ENCODE data around the gene IL22RA1.

IL22RA1 gene

GRCh38 chr1:24077278-24077978 lies 65.5 kb downstream of the IL22RA1 start:
- DNase-seq (ENCODE audit: low read depth): no peak
- H3K4me3 ChIP-seq (ENCODE audit: low read depth, low read length): no peak overlapping the region
- TF ChIP-seq, protein P1, sequence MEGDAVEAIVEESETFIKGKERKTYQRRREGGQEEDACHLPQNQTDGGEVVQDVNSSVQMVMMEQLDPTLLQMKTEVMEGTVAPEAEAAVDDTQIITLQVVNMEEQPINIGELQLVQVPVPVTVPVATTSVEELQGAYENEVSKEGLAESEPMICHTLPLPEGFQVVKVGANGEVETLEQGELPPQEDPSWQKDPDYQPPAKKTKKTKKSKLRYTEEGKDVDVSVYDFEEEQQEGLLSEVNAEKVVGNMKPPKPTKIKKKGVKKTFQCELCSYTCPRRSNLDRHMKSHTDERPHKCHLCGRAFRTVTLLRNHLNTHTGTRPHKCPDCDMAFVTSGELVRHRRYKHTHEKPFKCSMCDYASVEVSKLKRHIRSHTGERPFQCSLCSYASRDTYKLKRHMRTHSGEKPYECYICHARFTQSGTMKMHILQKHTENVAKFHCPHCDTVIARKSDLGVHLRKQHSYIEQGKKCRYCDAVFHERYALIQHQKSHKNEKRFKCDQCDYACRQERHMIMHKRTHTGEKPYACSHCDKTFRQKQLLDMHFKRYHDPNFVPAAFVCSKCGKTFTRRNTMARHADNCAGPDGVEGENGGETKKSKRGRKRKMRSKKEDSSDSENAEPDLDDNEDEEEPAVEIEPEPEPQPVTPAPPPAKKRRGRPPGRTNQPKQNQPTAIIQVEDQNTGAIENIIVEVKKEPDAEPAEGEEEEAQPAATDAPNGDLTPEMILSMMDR (IDR thresholded peaks at IDR 0.05; ENCODE audit: insufficient read depth, low read depth, low read length, missing control alignments): no peak

DNA sequence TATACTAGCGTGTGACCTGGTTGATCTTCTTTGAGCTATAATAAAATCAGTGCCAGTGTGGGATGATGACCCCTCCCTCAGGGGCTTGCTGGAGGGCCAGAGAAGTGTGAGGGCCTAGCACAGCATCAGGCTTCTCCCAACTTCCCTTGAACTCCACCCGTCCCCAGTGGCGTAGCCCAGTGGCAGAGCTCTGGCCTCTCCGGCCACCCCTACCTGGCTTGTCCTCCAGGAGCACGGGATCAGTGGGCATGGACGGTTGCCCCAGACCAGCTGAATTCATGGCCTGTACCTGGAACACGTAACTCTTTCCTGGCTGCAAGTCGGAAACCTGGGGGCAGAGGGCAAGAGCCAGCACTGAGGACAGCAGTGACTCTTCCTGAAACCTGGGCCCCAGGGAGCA lies 67.0 kb downstream of the IL22RA1 start:
- no peak overlapping the region for H3K4me3 ChIP-seq (ENCODE audit: low read depth, low read length)
- DNase-seq (ENCODE audit: low read depth): no peak
- TF ChIP-seq, protein P1 (IDR thresholded peaks at IDR 0.05; ENCODE audit: insufficient read depth, low read depth, low read length, missing control alignments): no peak

GRCh38 chr1:24075590-24075854 lies 67.4 kb downstream of the IL22RA1 start:
- TF ChIP-seq, protein P1 (IDR thresholded peaks at IDR 0.05; ENCODE audit: insufficient read depth, low read depth, low read length, missing control alignments): no peak
- no peak overlapping the region for H3K4me3 ChIP-seq (ENCODE audit: low read depth, low read length)
- DNase-seq (ENCODE audit: low read depth): no peak

- TF ChIP-seq, protein P1 (IDR thresholded peaks at IDR 0.05; ENCODE audit: insufficient read depth, low read depth, low read length, missing control alignments): no peak
- H3K4me3 ChIP-seq (ENCODE audit: low read depth, low read length): no peak overlapping the region
- DNase-seq (ENCODE audit: low read depth): no peak
Observed at GRCh38 chr1:24074817-24075589, 67.9 kb downstream of the IL22RA1 start.

GRCh38 chr1:24074196-24074595 lies 68.7 kb downstream of the IL22RA1 start:
- no peak overlapping the region for H3K4me3 ChIP-seq (ENCODE audit: low read depth, low read length)
- no peak for DNase-seq (ENCODE audit: low read depth)
- TF ChIP-seq, protein P1 (IDR thresholded peaks at IDR 0.05; ENCODE audit: insufficient read depth, low read depth, low read length, missing control alignments): no peak

- TF ChIP-seq, protein P1 (IDR thresholded peaks at IDR 0.05; ENCODE audit: insufficient read depth, low read depth, low read length, missing control alignments): no peak
- no peak for DNase-seq (ENCODE audit: low read depth)
- no peak overlapping the region for H3K4me3 ChIP-seq (ENCODE audit: low read depth, low read length)
Observed at GRCh38 chr1:24071941-24072340, 71.0 kb downstream of the IL22RA1 start.

Data from GM12865 (cell line).